ENCODE results near the gene SLC9C1. TPM values are rescaled to one million over a fixed set of nuclear protein-coding genes. Genes with fewer than 3 reads are reported as not detected.

Gene SLC9C1
- total and polyA plus RNA-seq, 2 of the 13 experiments (the other 11 are each of a cell fraction or from before 2014, with no cell fraction given) = not detected

- Histone ChIP-seq H3K27ac (ENCODE audit: extremely low read length, insufficient read depth, low read length) (no peak overlapping the region), H3K9me3 (ENCODE audit: low read length) (no peaks in the 10 kb centered on the region), H3K36me3 (replicated peaks in 1 of 2; ENCODE audit: control insufficient read depth in 1 of 2, insufficient read depth in 2 of 2, low read length in 2 of 2) (no peaks in the 10 kb centered on the region), H3K4me2 (ENCODE audit: low read depth, low read length) (no peak overlapping the region), H3K79me2 (ENCODE audit: insufficient read depth, low read length) (no peaks in the 10 kb centered on the region), H3K4me3 (replicated peaks in 1 of 3; ENCODE audit: insufficient read depth in 1 of 3, low read depth in 2 of 3, low read length in 3 of 3) (no peak overlapping the region), H2AFZ (ENCODE audit: low read length) (no peak overlapping the region), H3K27me3 (ENCODE audit: control insufficient read depth in 1 of 2, insufficient read depth in 2 of 2, low read length in 2 of 2) (no peaks in the 10 kb centered on the region), H3K4me1 (ENCODE audit: insufficient read depth, low read length) (no peaks in the 10 kb centered on the region), H3K9ac (ENCODE audit: insufficient read depth, low read depth, low read length) (no peak overlapping the region), H4K20me1 (ENCODE audit: insufficient read depth, low read length) (no peaks in the 10 kb centered on the region)
- ATAC-seq = no peak
- in situ Hi-C loops (cut with HindIII; ENCODE audit: extremely low pct_ligation_motif_present, low pct_unique_long_range_greater_than_20kb) (no loop called here), intact Hi-C loops (cut with micrococcal nuclease; ENCODE audit: unreplicated experiment) (no loop called here)
- FAIRE-seq = no peak
- BruUV-seq (replicated peaks) = no TSS peak
- no peak for DNase-seq (ENCODE audit: low spot score)
- WGBS (ENCODE audit: low lambda C conversion rate) = 11% methylated on average over 1 of the region's 1 CpG
- POLR2A ChIA-PET = no interaction called here
- CTCF ChIA-PET (ENCODE audit: low intra/inter-chr PET ratio, low total read pairs) = no interaction called here
- TF ChIP-seq IRF1 (CRISPR knock-in tag; IDR thresholded peaks at IDR 0.05; ENCODE audit: low read depth) = no peak
- no peak for TF ChIP-seq ZNF207 (IDR thresholded peaks at IDR 0.05; ENCODE audit: borderline replicate concordance)
Observed at GRCh38 chr3:112197131-112197530, 96.9 kb downstream of the SLC9C1 start.

- no TSS peak for BruUV-seq (replicated peaks)
Observed at GRCh38 chr3:112187300-112187699, 106.7 kb downstream of the SLC9C1 start.

More at GRCh38 chr3:112187300-112187699, 106.7 kb downstream of the SLC9C1 start:
- in situ Hi-C loops (cut with HindIII; ENCODE audit: extremely low pct_ligation_motif_present, low pct_unique_long_range_greater_than_20kb) (no loop called here), intact Hi-C loops (cut with micrococcal nuclease; ENCODE audit: unreplicated experiment) (no loop called here)
- Histone ChIP-seq H3K9me3 (ENCODE audit: low read length) (no peaks in the 10 kb centered on the region), H3K36me3 (replicated peaks in 1 of 2; ENCODE audit: control insufficient read depth in 1 of 2, insufficient read depth in 2 of 2, low read length in 2 of 2) (no peaks in the 10 kb centered on the region), H4K20me1 (ENCODE audit: insufficient read depth, low read length) (no peaks in the 10 kb centered on the region), H3K4me3 (replicated peaks in 1 of 3; ENCODE audit: insufficient read depth in 1 of 3, low read depth in 2 of 3, low read length in 3 of 3) (no peak overlapping the region), H3K9ac (ENCODE audit: insufficient read depth, low read depth, low read length) (no peak overlapping the region), H2AFZ (ENCODE audit: low read length) (no peak overlapping the region), H3K79me2 (ENCODE audit: insufficient read depth, low read length) (no peaks in the 10 kb centered on the region), H3K27me3 (ENCODE audit: control insufficient read depth in 1 of 2, insufficient read depth in 2 of 2, low read length in 2 of 2) (no peaks in the 10 kb centered on the region), H3K4me1 (ENCODE audit: insufficient read depth, low read length) (no peaks in the 10 kb centered on the region), H3K27ac (ENCODE audit: extremely low read length, insufficient read depth, low read length) (no peak overlapping the region), H3K4me2 (ENCODE audit: low read depth, low read length) (no peak overlapping the region)
- FAIRE-seq (no peak), DNase-seq (ENCODE audit: low spot score) (no peak), ATAC-seq (no peak)
- CTCF ChIA-PET (ENCODE audit: low intra/inter-chr PET ratio, low total read pairs) = no interaction called here
- TF ChIP-seq NRL (CRISPR knock-in tag; IDR thresholded peaks at IDR 0.05; ENCODE audit: borderline replicate concordance) (no peak), SMARCC2 (IDR thresholded peaks at IDR 0.05) (no peak), ZBTB2 (CRISPR knock-in tag; IDR thresholded peaks at IDR 0.05; ENCODE audit: low read depth) (no peak), MLLT10 (CRISPR knock-in tag; IDR thresholded peaks at IDR 0.05) (no peak), MAFF (IDR thresholded peaks at IDR 0.05; ENCODE audit: low read depth, low read length) (0 out of 2 replicates have a peak, but pooled peaks have one; percentile 13), TEAD3 (CRISPR knock-in tag; optimal IDR thresholded peaks at IDR 0.05; ENCODE audit: borderline replicate concordance) (no peak), ZNF512B (CRISPR knock-in tag; IDR thresholded peaks at IDR 0.05; ENCODE audit: borderline replicate concordance) (no peak), MAFK (conservative IDR thresholded peaks at IDR 0.05 in 1 of 2, IDR thresholded peaks at IDR 0.05 in 1 of 2; ENCODE audit: low read length in 2 of 2) (peak; percentile 35 to 46; a peak in 1 of 4 replicates)
- WGBS (ENCODE audit: low lambda C conversion rate) = 20% methylated on average over 1 of the region's 1 CpG
- POLR2A ChIA-PET = no interaction called here
